PC-3 (cell line): ENCODE results near the gene UBR2.

Experiments
- CTCF ChIP-seq: fragments of 300-600 bp; sonication (generic); conservative IDR thresholded peaks from 2 replicates; pipeline ENCODE4 v1.5.1; 2017; ENCODE audit warnings: antibody characterized with exemption, low read depth, mild to moderate bottlenecking, low read length
- EZH2phosphoT487 ChIP-seq: fragments of 300-600 bp; sonication (generic); IDR thresholded peaks from 2 replicates; pipeline ENCODE4 v1.6.1; 2018; ENCODE audit warnings: mild to moderate bottlenecking, antibody characterized with exemption, low read length, borderline replicate concordance

GRCh38 chr6:42619963-42620362 lies 56.1 kb downstream of the UBR2 start:
- TF ChIP-seq EZH2phosphoT487 (no peak), CTCF (no peak)
